ENCODE results near the gene F11R. TPM values are rescaled to one million over a fixed set of nuclear protein-coding genes. Genes with fewer than 3 reads are reported as not detected.

The F11R gene
- total and polyA plus RNA-seq, 2 donors (not counting 1 experiment from before 2014, with no cell fraction given), result 16.4 to 17.3 TPM

DNA sequence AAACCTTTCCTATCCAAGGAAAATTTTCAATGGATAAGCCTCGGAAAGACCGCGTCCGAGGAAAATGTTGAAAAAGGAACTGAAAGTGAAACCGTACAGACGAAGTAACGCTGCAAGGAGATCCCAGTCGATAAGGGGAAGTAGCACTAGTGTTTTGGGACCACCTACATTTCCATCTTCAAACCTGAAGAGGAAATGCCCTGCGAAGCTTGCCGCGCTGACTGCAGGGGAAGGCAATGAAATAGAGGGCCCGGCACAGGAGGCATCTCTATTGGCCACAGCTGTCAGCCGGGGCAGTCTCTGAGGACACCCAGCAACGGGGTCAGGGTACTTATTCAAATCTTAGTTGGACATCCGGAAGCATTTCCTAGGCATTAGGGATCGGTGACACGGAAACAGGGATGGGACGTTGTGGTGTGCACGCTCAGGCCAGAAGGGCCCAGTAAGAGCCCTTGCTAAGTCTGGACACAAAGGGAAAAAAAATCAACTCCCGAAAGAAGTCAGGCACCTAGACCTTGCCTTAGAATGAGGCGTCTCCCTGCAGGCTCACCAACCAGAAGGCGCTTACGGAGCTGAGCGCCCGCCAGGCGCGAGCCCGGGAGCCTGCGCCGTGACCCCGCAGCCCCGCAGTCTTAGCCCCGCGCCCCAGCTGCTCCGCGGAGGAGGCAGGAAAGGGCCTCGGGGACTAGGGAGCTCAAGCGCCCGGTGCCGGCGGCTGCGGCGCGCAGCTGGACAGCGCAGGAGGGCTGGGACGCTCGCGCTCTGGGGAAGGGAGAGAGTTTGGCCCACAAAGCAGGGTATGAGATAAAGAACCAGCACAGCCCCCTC, 24.2 kb upstream of the F11R start:
- peak; percentile 91 for DNase-seq
- no peaks in the 10 kb centered on the region for H3K27me3 Mint-ChIP-seq
- Histone ChIP-seq H3K4me2 (replicated peaks; ENCODE audit: low read depth, low read length, poor library complexity, severe bottlenecking) (peak overlapping the region; percentile 92), H2AFZ (ENCODE audit: insufficient read depth, low read depth, low read length, poor library complexity, severe bottlenecking) (peak overlapping the region; percentile 70), H3K4me1 (ENCODE audit: control insufficient read depth in 2 of 2, insufficient read depth in 2 of 2, low read length in 2 of 2) (peaks cover 43 to 69% of the 10 kb centered on the region in 2 donors), H4K20me1 (ENCODE audit: control insufficient read depth, insufficient read depth, low read length, poor library complexity, severe bottlenecking) (peaks cover 7% of the 10 kb centered on the region), H3K79me2 (ENCODE audit: control insufficient read depth, insufficient read depth, low read length) (peaks cover 47% of the 10 kb centered on the region), H3K4me3 (ENCODE audit: control extremely low read depth in 1 of 5, extremely low read depth in 1 of 5, insufficient read depth in 1 of 5, low read depth in 2 of 5, low read length in 4 of 5) (peak overlapping the region; percentile 67 to 100 (median 95)), H3K27me3 (replicated peaks in 1 of 4; ENCODE audit: control extremely low read depth in 1 of 4, control insufficient read depth in 3 of 4, insufficient read depth in 4 of 4, low read length in 3 of 4) (no peaks in the 10 kb centered on the region), H3K9ac (ENCODE audit: low read length) (peak overlapping the region; percentile 95), H3K9me3 (ENCODE audit: control extremely low read depth in 1 of 3, control insufficient read depth in 2 of 3, insufficient read depth in 1 of 3, low read length in 2 of 3) (no peaks in the 10 kb centered on the region), H3K27ac (ENCODE audit: low read length in 2 of 2) (peak overlapping the region; percentile 99), H3K36me3 (replicated peaks in 1 of 2; ENCODE audit: control extremely low read depth in 1 of 2, control insufficient read depth in 1 of 2, extremely low read depth in 1 of 2, insufficient read depth in 2 of 2, low read length in 1 of 2) (peaks cover 4 to 63% of the 10 kb centered on the region in 2 experiments)
- peaks cover 73% of the 10 kb centered on the region for H3K4me1 Mint-ChIP-seq
- TF ChIP-seq, protein P1, sequence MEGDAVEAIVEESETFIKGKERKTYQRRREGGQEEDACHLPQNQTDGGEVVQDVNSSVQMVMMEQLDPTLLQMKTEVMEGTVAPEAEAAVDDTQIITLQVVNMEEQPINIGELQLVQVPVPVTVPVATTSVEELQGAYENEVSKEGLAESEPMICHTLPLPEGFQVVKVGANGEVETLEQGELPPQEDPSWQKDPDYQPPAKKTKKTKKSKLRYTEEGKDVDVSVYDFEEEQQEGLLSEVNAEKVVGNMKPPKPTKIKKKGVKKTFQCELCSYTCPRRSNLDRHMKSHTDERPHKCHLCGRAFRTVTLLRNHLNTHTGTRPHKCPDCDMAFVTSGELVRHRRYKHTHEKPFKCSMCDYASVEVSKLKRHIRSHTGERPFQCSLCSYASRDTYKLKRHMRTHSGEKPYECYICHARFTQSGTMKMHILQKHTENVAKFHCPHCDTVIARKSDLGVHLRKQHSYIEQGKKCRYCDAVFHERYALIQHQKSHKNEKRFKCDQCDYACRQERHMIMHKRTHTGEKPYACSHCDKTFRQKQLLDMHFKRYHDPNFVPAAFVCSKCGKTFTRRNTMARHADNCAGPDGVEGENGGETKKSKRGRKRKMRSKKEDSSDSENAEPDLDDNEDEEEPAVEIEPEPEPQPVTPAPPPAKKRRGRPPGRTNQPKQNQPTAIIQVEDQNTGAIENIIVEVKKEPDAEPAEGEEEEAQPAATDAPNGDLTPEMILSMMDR (IDR thresholded peaks at IDR 0.05), result no peak
- TF ChIP-seq EZH2 (IDR thresholded peaks at IDR 0.05; ENCODE audit: borderline replicate concordance, insufficient read depth, low read depth, low read length, poor library complexity, severe bottlenecking), result no peak
- CTCF ChIA-PET, result interaction anchor here (0.6 to 10.4 kb wide), 17 partner anchors 10 to 373 kb away, joined by 3 to 127 read pairs (median 5); partner anchors contain the start of genes ARHGAP30, DEDD, F11R and KLHDC9
- H3K9me3 Mint-ChIP-seq (ENCODE audit: insufficient read depth), result no peaks in the 10 kb centered on the region
- under 1% methylated on average over 39 of the region's 48 CpGs for WGBS (ENCODE audit: insufficient coverage)
- ATAC-seq (ENCODE audit: low read depth), result peak; percentile 63
- peak overlapping the region; percentile 99 for H3K4me3 Mint-ChIP-seq
- POLR2A ChIA-PET, result interaction anchor here (0.6 to 5.1 kb wide), 16 partner anchors 17 to 342 kb away, joined by 3 to 108 read pairs (median 5); partner anchors contain the start of genes ARHGAP30, F11R, PPOX and SLAMF7
- peak overlapping the region; percentile 100 for H3K27ac Mint-ChIP-seq
- intact Hi-C loops (cut with micrococcal nuclease), result loop anchor here (1.0 to 10.0 kb wide), 10 partner anchors 24 to 1120 kb away; partner anchors contain the start of genes COPA, DEDD, F11R and KLHDC9
